ENCODE results near the gene NOPCHAP1. TPM values are rescaled to one million over a fixed set of nuclear protein-coding genes. Genes with fewer than 3 reads are reported as not detected.

Gene NOPCHAP1
- total RNA-seq, 2 experiments from 2014 or later = 31.1 to 35.2 TPM

DNA sequence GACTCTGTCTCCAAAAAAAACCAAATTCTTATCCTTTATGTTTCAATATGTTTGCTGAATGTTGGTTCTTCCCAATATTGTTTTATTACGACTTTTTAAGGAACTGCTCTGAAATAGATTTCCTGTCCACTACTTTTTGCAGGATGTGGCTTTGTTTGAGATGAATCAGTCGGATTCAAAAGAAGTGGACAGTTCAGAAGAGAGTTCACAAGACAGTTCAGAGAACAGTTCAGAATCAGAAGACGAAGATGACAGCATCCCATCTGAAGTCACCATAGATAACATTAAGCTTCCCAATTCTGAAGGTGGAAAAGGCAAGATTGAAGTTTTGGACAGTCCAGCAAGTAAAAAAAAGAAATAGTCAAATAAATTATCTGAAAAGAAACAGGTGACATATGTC lies 8.2 kb downstream of the NOPCHAP1 start:
- Mint-ChIP-seq H3K36me3 (ENCODE audit: low read depth) (peaks cover 78% of the 10 kb centered on the region), H3K27me3 (no peaks in the 10 kb centered on the region), H3K27ac (no peak overlapping the region), H3K9me3 (ENCODE audit: low read depth) (no peaks in the 10 kb centered on the region), H3K4me1 (peaks cover 34% of the 10 kb centered on the region), H3K4me3 (no peak overlapping the region)
- intact Hi-C loops (cut with DNase I, micrococcal nuclease) = no loop called here
- ChIA-PET POLR2A (no interaction called here), CTCF (interaction anchor here (0.7 kb wide), 1 partner anchor 79 kb away, joined by 3 read pairs; no protein-coding TSS in a partner anchor)
- DNase-seq (no peak), ATAC-seq (no peak)

GRCh38 chr12:104997541-104997940 lies 11.4 kb downstream of the NOPCHAP1 start:
- POLR2A ChIA-PET = no interaction called here
- ATAC-seq = no peak
- H3K4me1 Mint-ChIP-seq = peaks cover 10% of the 10 kb centered on the region
- H3K27ac Mint-ChIP-seq = peak overlapping the region; percentile 16
- no peak for DNase-seq
- peaks cover 83% of the 10 kb centered on the region for H3K36me3 Mint-ChIP-seq (ENCODE audit: low read depth)
- H3K27me3 Mint-ChIP-seq = no peaks in the 10 kb centered on the region
- H3K9me3 Mint-ChIP-seq (ENCODE audit: low read depth) = no peaks in the 10 kb centered on the region
- intact Hi-C loops (cut with DNase I, micrococcal nuclease) = no loop called here
- H3K4me3 Mint-ChIP-seq = no peak overlapping the region
- CTCF ChIA-PET = interaction anchor here (1.1 kb wide), 1 partner anchor 9 kb away, joined by 3 read pairs; no protein-coding TSS in a partner anchor

- Mint-ChIP-seq H3K4me3 (no peak overlapping the region), H3K27ac (no peak overlapping the region), H3K36me3 (ENCODE audit: low read depth) (peaks cover 81% of the 10 kb centered on the region), H3K27me3 (no peaks in the 10 kb centered on the region), H3K9me3 (ENCODE audit: low read depth) (no peaks in the 10 kb centered on the region), H3K4me1 (peaks cover 10% of the 10 kb centered on the region)
- ChIA-PET CTCF (interaction anchor here (1.1 kb wide), 1 partner anchor 8 kb away, joined by 3 read pairs; no protein-coding TSS in a partner anchor), POLR2A (no interaction called here)
- no peak for ATAC-seq
- no peak for DNase-seq
- intact Hi-C loops (cut with DNase I, micrococcal nuclease) = no loop called here
These were observed 12.6 kb downstream of the NOPCHAP1 start for GRCh38 chr12:104998423-104999346.

GRCh38 chr12:104999347-104999685 lies 13.2 kb downstream of the NOPCHAP1 start:
- intact Hi-C loops (cut with DNase I, micrococcal nuclease) = no loop called here
- Mint-ChIP-seq H3K4me3 (no peak overlapping the region), H3K9me3 (ENCODE audit: low read depth) (no peaks in the 10 kb centered on the region), H3K27ac (no peak overlapping the region), H3K4me1 (peaks cover 10% of the 10 kb centered on the region), H3K27me3 (no peaks in the 10 kb centered on the region), H3K36me3 (ENCODE audit: low read depth) (peaks cover 81% of the 10 kb centered on the region)
- DNase-seq = no peak
- ATAC-seq = no peak
- CTCF ChIA-PET = no interaction called here
- POLR2A ChIA-PET = no interaction called here

DNA sequence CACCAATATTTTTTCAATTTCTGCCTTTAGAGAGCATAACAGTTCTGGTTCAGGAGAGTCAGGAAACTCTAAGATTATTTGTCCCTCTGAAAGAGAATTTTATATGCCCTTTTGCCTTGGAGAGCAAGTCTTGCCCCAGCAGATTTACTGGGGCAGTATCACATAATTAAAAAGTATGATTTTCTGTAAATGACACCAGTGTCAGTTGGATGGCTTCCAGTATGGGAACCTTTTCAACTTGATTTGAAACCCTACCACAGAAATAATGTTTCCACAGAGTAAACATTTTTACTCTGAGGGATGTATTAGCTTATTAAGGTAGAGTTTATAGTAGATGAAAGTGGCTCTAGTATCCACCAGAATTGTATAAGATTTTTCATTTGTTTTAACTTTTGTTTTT lies 15.4 kb downstream of the NOPCHAP1 start:
- Mint-ChIP-seq H3K27me3 (no peaks in the 10 kb centered on the region), H3K4me3 (no peak overlapping the region), H3K36me3 (ENCODE audit: low read depth) (peaks cover 84% of the 10 kb centered on the region), H3K4me1 (peaks cover 12% of the 10 kb centered on the region), H3K9me3 (ENCODE audit: low read depth) (no peaks in the 10 kb centered on the region), H3K27ac (no peak overlapping the region)
- ChIA-PET POLR2A (no interaction called here), CTCF (interaction anchor here (0.6 to 1.1 kb wide), 3 partner anchors 10 to 53 kb away, joined by 3 read pairs; no protein-coding TSS in a partner anchor)
- ATAC-seq (no peak), DNase-seq (no peak)
- intact Hi-C loops (cut with DNase I, micrococcal nuclease) = no loop called here

DNA sequence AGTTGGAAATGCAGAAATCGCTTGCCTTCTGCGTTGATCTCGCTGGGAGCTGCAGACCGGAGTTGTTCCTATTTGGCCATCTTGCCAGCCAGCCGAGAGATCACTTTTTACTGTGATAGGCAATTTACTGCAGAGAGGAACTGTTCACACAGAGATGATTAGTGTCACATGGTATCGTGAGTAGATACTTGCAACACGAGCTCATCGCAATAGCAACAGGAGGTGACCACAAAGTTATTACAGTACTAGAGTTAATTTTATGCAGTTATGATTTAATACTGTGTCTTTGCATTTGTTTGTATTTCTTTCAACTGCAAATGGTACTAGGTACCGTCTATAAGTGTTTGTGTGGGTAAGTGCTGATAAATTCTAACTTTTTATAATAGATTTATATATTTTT lies 27.8 kb downstream of the NOPCHAP1 start:
- Mint-ChIP-seq H3K4me3 (no peak overlapping the region), H3K4me1 (peaks cover 8% of the 10 kb centered on the region), H3K9me3 (ENCODE audit: low read depth) (peaks cover 20% of the 10 kb centered on the region), H3K36me3 (ENCODE audit: low read depth) (peaks cover 73% of the 10 kb centered on the region), H3K27me3 (no peaks in the 10 kb centered on the region), H3K27ac (no peak overlapping the region)
- no peak for ATAC-seq
- intact Hi-C loops (cut with DNase I, micrococcal nuclease) = no loop called here
- no peak for DNase-seq
- ChIA-PET POLR2A (no interaction called here), CTCF (interaction anchor here (0.7 kb wide), 1 partner anchor 695 kb away, joined by 3 read pairs; no protein-coding TSS in a partner anchor)

DNA sequence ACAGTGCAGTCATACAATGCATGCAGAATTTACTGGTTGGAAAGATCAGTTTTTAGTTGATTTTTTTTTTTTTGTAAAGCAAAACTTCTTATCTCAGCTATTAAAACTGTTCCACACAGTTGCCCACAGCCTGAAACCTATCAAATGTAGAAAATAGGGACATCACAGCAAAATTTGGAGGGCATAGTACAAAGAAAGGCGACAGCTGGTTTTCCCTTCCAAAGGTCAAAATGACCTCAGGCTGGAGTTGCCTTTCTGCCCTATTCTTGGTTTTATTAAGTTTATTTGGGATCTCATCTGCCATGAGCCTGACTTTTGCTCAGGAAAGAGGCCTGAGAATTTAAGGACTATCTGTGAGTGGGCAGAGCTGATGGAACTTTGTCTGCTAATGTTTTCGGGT lies 28.5 kb downstream of the NOPCHAP1 start:
- peaks cover 16% of the 10 kb centered on the region for H3K9me3 Mint-ChIP-seq (ENCODE audit: low read depth)
- no peak for DNase-seq
- H3K27me3 Mint-ChIP-seq = no peaks in the 10 kb centered on the region
- peaks cover 5% of the 10 kb centered on the region for H3K4me1 Mint-ChIP-seq
- H3K4me3 Mint-ChIP-seq = no peak overlapping the region
- peaks cover 66% of the 10 kb centered on the region for H3K36me3 Mint-ChIP-seq (ENCODE audit: low read depth)
- CTCF ChIA-PET = interaction anchor here (0.7 to 2.0 kb wide), 3 partner anchors 11 to 696 kb away, joined by 3 to 5 read pairs (median 4); no protein-coding TSS in a partner anchor
- no peak overlapping the region for H3K27ac Mint-ChIP-seq
- intact Hi-C loops (cut with DNase I, micrococcal nuclease) = no loop called here
- POLR2A ChIA-PET = no interaction called here
- ATAC-seq = no peak

GRCh38 chr12:105015543-105015942 lies 29.4 kb downstream of the NOPCHAP1 start:
- no peak overlapping the region for H3K27ac Mint-ChIP-seq
- DNase-seq (no peak), ATAC-seq (no peak)
- peaks cover 56% of the 10 kb centered on the region for H3K36me3 Mint-ChIP-seq (ENCODE audit: low read depth)
- no peaks in the 10 kb centered on the region for H3K27me3 Mint-ChIP-seq
- peaks cover 10% of the 10 kb centered on the region for H3K9me3 Mint-ChIP-seq (ENCODE audit: low read depth)
- no peak overlapping the region for H3K4me3 Mint-ChIP-seq
- H3K4me1 Mint-ChIP-seq = peaks cover 5% of the 10 kb centered on the region
- intact Hi-C loops (cut with DNase I, micrococcal nuclease) = no loop called here
- ChIA-PET POLR2A (no interaction called here), CTCF (interaction anchor here (0.6 to 2.0 kb wide), 4 partner anchors 10 to 634 kb away, joined by 4 to 5 read pairs (median 4); no protein-coding TSS in a partner anchor)

GRCh38 chr12:105018012-105018411 lies 31.9 kb downstream of the NOPCHAP1 start:
- H3K4me1 Mint-ChIP-seq = peaks cover 5% of the 10 kb centered on the region
- ChIA-PET CTCF (interaction anchor here (1.2 kb wide), 1 partner anchor 35 kb away, joined by 4 read pairs; no protein-coding TSS in a partner anchor), POLR2A (no interaction called here)
- H3K4me3 Mint-ChIP-seq = no peak overlapping the region
- H3K36me3 Mint-ChIP-seq (ENCODE audit: low read depth) = peaks cover 34% of the 10 kb centered on the region
- ATAC-seq (no peak), DNase-seq (no peak)
- no peaks in the 10 kb centered on the region for H3K9me3 Mint-ChIP-seq (ENCODE audit: low read depth)
- intact Hi-C loops (cut with DNase I, micrococcal nuclease) = no loop called here
- H3K27ac Mint-ChIP-seq = no peak overlapping the region
- no peaks in the 10 kb centered on the region for H3K27me3 Mint-ChIP-seq

- Mint-ChIP-seq H3K4me3 (no peak overlapping the region), H3K27me3 (no peaks in the 10 kb centered on the region), H3K4me1 (peaks cover 5% of the 10 kb centered on the region), H3K36me3 (ENCODE audit: low read depth) (peaks cover 26% of the 10 kb centered on the region), H3K9me3 (ENCODE audit: low read depth) (no peaks in the 10 kb centered on the region), H3K27ac (no peak overlapping the region)
- ATAC-seq = no peak
- intact Hi-C loops (cut with DNase I, micrococcal nuclease) = no loop called here
- DNase-seq = no peak
- ChIA-PET POLR2A (no interaction called here), CTCF (interaction anchor here (1.2 kb wide), 1 partner anchor 34 kb away, joined by 4 read pairs; no protein-coding TSS in a partner anchor)
These were observed 32.7 kb downstream of the NOPCHAP1 start for GRCh38 chr12:105018776-105019175.

DNA sequence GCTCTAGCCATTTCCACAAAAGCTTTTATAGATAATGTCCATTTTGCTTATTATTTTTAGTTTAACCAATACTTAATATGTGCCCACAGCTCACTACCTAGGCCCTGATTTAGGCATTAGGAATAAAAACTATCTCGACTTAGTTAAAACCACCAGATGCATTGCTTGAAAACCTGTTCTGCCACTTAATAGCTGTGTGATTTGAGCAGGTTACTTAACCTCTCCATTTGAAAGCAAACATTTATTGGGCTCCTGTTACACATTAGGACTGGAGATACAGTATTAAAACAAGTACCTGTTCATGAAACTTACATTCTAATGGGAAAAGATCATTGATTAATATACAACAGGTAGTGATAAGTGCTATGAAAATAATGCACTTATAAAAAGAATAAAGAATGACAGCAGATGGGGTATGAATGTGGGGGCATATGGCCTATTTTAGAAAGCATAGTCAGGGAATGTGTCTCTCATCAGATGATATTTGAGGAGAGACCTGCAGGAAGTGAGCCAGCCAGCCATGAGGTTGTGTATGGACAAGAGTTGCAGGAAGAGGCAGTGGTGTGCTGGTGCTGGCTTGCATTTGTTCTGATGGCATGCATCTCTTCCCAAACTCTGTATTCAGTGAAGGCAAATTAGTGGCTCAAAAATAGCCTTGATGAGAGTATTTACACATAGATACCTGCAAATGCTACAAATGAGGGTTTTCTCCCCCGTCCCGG lies 34.3 kb downstream of the NOPCHAP1 start:
- Mint-ChIP-seq H3K9me3 (ENCODE audit: low read depth) (no peaks in the 10 kb centered on the region), H3K27ac (no peak overlapping the region), H3K36me3 (ENCODE audit: low read depth) (peaks cover 16% of the 10 kb centered on the region), H3K4me1 (no peaks in the 10 kb centered on the region), H3K27me3 (no peaks in the 10 kb centered on the region), H3K4me3 (no peak overlapping the region)
- ATAC-seq (no peak), DNase-seq (no peak)
- ChIA-PET CTCF (no interaction called here), POLR2A (no interaction called here)
- intact Hi-C loops (cut with DNase I, micrococcal nuclease) = no loop called here
